Measurements from ENCODE around the gene FBXL14.

DNA sequence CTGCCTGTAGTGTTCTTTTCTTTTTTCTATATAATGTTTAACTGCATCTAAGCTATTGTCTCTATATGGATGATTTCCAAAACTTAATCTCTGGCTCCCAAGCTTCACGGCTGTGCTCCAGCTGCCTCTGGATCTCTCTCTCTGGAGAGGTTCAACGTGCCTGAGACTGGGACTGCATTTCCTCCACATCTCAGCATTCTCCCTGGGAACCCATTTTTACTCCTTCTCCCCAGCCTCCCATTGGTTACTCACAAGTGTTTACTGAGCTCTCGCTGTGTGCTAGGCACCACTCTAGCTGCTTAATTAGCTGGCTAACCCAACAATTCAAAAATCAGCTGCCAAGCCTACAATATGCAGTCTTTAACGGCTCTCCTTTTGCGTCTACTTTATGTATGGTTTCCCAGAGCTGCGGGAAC is 34.7 kb downstream of the FBXL14 start:
- TF ChIP-seq POLR2A (IDR thresholded peaks at IDR 0.05; ENCODE audit: extremely low read depth, insufficient read length) = no peak
- TF ChIP-seq, protein P1, sequence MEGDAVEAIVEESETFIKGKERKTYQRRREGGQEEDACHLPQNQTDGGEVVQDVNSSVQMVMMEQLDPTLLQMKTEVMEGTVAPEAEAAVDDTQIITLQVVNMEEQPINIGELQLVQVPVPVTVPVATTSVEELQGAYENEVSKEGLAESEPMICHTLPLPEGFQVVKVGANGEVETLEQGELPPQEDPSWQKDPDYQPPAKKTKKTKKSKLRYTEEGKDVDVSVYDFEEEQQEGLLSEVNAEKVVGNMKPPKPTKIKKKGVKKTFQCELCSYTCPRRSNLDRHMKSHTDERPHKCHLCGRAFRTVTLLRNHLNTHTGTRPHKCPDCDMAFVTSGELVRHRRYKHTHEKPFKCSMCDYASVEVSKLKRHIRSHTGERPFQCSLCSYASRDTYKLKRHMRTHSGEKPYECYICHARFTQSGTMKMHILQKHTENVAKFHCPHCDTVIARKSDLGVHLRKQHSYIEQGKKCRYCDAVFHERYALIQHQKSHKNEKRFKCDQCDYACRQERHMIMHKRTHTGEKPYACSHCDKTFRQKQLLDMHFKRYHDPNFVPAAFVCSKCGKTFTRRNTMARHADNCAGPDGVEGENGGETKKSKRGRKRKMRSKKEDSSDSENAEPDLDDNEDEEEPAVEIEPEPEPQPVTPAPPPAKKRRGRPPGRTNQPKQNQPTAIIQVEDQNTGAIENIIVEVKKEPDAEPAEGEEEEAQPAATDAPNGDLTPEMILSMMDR (IDR thresholded peaks at IDR 0.05; ENCODE audit: low read depth, low read length) = no peak
- no peak for TF ChIP-seq MYC (IDR thresholded peaks at IDR 0.05; ENCODE audit: low read depth, low read length)
